IMR-90 (cell line): ENCODE data around the gene JMJD1C. TPM values are rescaled to one million over a fixed set of nuclear protein-coding genes. Genes with fewer than 3 reads are reported as not detected.

Experiments
- ATAC-seq: fragments of 200-7000 bp; cut with Tn5 transposase; 2 replicates; pipeline ENCODE4 v1.9.1; 2020; ENCODE audit warnings: low read depth, mild to moderate bottlenecking, moderate library complexity
- BruUV-seq: library from RNA; stranded (reverse); fragments of 400-500 nt; replicated peaks from 2 replicates; lab custom pipeline; 2021; lab: Mats Ljungman, UMichigan
- CTCF ChIA-PET: fragments of 300-600 bp; formaldehyde crosslinking; extraction: SDS; loops from one replicate; lab custom pipeline; 2021; ENCODE audit warnings: antibody characterized with exemption; lab: Yijun Ruan, JAX
- POLR2A ChIA-PET: fragments of 300-600 bp; sonication (Branson Sonifier 250); formaldehyde crosslinking; loops from one replicate; lab custom pipeline; 2022; ENCODE audit warnings: antibody characterized with exemption; ENCODE audit not compliant: unreplicated experiment; lab: Charles Lee
- DNase-seq: peaks from one replicate; pipeline ENCODE4 v3.0.0; 2013
- H2AFZ ChIP-seq: replicated peaks from 2 replicates; pipeline ENCODE3; 2013; ENCODE audit warnings: low read length, mild to moderate bottlenecking; ENCODE audit not compliant: poor library complexity
- H2AK5ac ChIP-seq: 2 replicates; pipeline ENCODE4 v1.6.1; 2013; ENCODE audit warnings: low read depth, low read length, inconsistent platforms
- H2AK9ac ChIP-seq: replicated peaks from 2 replicates; pipeline ENCODE3; 2013; ENCODE audit warnings: mild to moderate bottlenecking, low read depth, low read length, moderate library complexity; ENCODE audit not compliant: poor library complexity
- H2BK120ac ChIP-seq: 2 replicates; pipeline ENCODE4 v1.6.1; 2013; ENCODE audit warnings: low read depth, low read length, inconsistent platforms
- H2BK15ac ChIP-seq: 3 replicates; pipeline ENCODE4 v1.6.1; 2013; ENCODE audit warnings: low read depth, low read length, inconsistent platforms
- H2BK20ac ChIP-seq: 2 replicates; pipeline ENCODE4 v1.6.1; 2013; ENCODE audit warnings: low read depth, mild to moderate bottlenecking, inconsistent platforms, low read length, moderate library complexity
- H2BK5ac ChIP-seq: 2 replicates; pipeline ENCODE4 v1.6.1; 2013; ENCODE audit warnings: mild to moderate bottlenecking, low read depth, low read length, inconsistent platforms; ENCODE audit not compliant: poor library complexity, severe bottlenecking
- H3K14ac ChIP-seq: replicated peaks from 2 replicates; pipeline ENCODE4 v1.6.1; 2013; ENCODE audit warnings: low read depth, low read length, inconsistent platforms
- H3K18ac ChIP-seq: 2 replicates; pipeline ENCODE4 v1.6.1; 2013; ENCODE audit warnings: low read depth, low read length, control low read depth
- H3K23ac ChIP-seq: 2 replicates; pipeline ENCODE4 v1.6.1; 2013; ENCODE audit warnings: low read depth, low read length, inconsistent platforms
- H3K27ac ChIP-seq: 2 replicates; pipeline ENCODE4 v1.5.1; 2013; ENCODE audit warnings: mild to moderate bottlenecking, control low read depth, low read length; ENCODE audit not compliant: insufficient read depth
- H3K27me3 ChIP-seq: 2 replicates; pipeline ENCODE4 v1.6.1; 2013; ENCODE audit warnings: low read length; ENCODE audit not compliant: control insufficient read depth, insufficient read depth
- H3K36me3 ChIP-seq: 2 replicates; pipeline ENCODE4 v1.6.1; 2013; ENCODE audit warnings: low read length, mixed read lengths; ENCODE audit not compliant: control insufficient read depth, insufficient read depth
- H3K4ac ChIP-seq: 2 replicates; pipeline ENCODE4 v1.6.1; 2013; ENCODE audit warnings: low read depth, low read length, inconsistent platforms
- H3K4me1 ChIP-seq: 2 replicates; pipeline ENCODE4 v1.6.1; 2013; ENCODE audit warnings: low read length, mixed read lengths; ENCODE audit not compliant: control insufficient read depth, insufficient read depth
- H3K4me2 ChIP-seq: 2 replicates; pipeline ENCODE4 v1.6.1; 2013; ENCODE audit warnings: low read depth, mild to moderate bottlenecking, control low read depth, low read length, moderate library complexity
- H3K4me3 ChIP-seq: 2 replicates; pipeline ENCODE4 v1.5.1; 2013; ENCODE audit warnings: low read depth, mild to moderate bottlenecking, control low read depth, low read length, moderate library complexity; ENCODE audit not compliant: insufficient read depth
- H3K56ac ChIP-seq: 2 replicates; pipeline ENCODE4 v1.6.1; 2013; ENCODE audit warnings: low read length, inconsistent platforms; ENCODE audit not compliant: insufficient read depth; ENCODE audit errors: extremely low read depth
- H3K79me1 ChIP-seq, 2 experiments: 2 replicates each; pipeline ENCODE4 v1.6.1; 2013; ENCODE audit warnings: low read length in 2 of 2, inconsistent platforms in 1 of 2, low read depth in 1 of 2
- H3K9ac ChIP-seq: 2 replicates; pipeline ENCODE4 v1.6.1; 2013; ENCODE audit warnings: low read depth, low read length, control low read depth
- H3K9me1 ChIP-seq: 2 replicates; pipeline ENCODE4 v1.6.1; 2013; ENCODE audit warnings: low read length, inconsistent platforms; ENCODE audit not compliant: insufficient read depth
- H3K9me3 ChIP-seq: 2 replicates; pipeline ENCODE4 v1.6.1; 2013; ENCODE audit warnings: low read length; ENCODE audit not compliant: control insufficient read depth, insufficient read depth
- H4K20me1 ChIP-seq: 2 replicates; pipeline ENCODE4 v1.6.1; 2013; ENCODE audit warnings: low read length, inconsistent platforms; ENCODE audit not compliant: insufficient read depth
- H4K5ac ChIP-seq: 2 replicates; pipeline ENCODE4 v1.6.1; 2013; ENCODE audit warnings: mild to moderate bottlenecking, low read depth, low read length, control low read depth
- H4K8ac ChIP-seq, 2 experiments: 2 replicates each; pipeline ENCODE4 v1.6.1; 2013; ENCODE audit warnings: low read depth in 2 of 2, low read length in 2 of 2, control low read depth in 1 of 2, inconsistent platforms in 1 of 2
- H4K91ac ChIP-seq: 2 replicates; pipeline ENCODE4 v1.6.1; 2013; ENCODE audit warnings: low read depth, low read length, inconsistent platforms; ENCODE audit not compliant: insufficient read depth
- BHLHE40 ChIP-seq: fragments of 150-350 bp; IDR thresholded peaks from 2 replicates; pipeline ENCODE4 v1.6.1; 2016; ENCODE audit warnings: mild to moderate bottlenecking, low read depth, low read length
- CEBPB ChIP-seq: IDR thresholded peaks from 2 replicates; pipeline ENCODE4 v1.6.1; 2012; ENCODE audit warnings: low read depth, low read length, improper control_type of control experiment
- CHD1 ChIP-seq: IDR thresholded peaks from 2 replicates; pipeline ENCODE4 v1.6.1; 2012; ENCODE audit warnings: low read depth, low read length, improper control_type of control experiment
- CTCF ChIP-seq: conservative IDR thresholded peaks from 2 replicates; pipeline ENCODE4 v1.5.1; 2012; ENCODE audit warnings: mild to moderate bottlenecking, low read depth, low read length, improper control_type of control experiment
- ELK1 ChIP-seq: fragments of 150-350 bp; IDR thresholded peaks from 2 replicates; pipeline ENCODE4 v1.6.1; 2016; ENCODE audit warnings: low read depth, mild to moderate bottlenecking, low read length, moderate library complexity, borderline replicate concordance
- FOS ChIP-seq: fragments of 150-350 bp; IDR thresholded peaks from 2 replicates; pipeline ENCODE4 v1.6.1; 2016; ENCODE audit warnings: low read depth, low read length
- MAFK ChIP-seq: IDR thresholded peaks from 2 replicates; pipeline ENCODE4 v1.6.1; 2012; ENCODE audit warnings: low read depth, low read length, improper control_type of control experiment
- MAZ ChIP-seq: IDR thresholded peaks from 2 replicates; pipeline ENCODE4 v1.6.1; 2012; ENCODE audit warnings: low read depth, mild to moderate bottlenecking, low read length, improper control_type of control experiment, moderate library complexity, borderline replicate concordance
- MXI1 ChIP-seq: IDR thresholded peaks from 2 replicates; pipeline ENCODE4 v1.6.1; 2012; ENCODE audit warnings: low read depth, mild to moderate bottlenecking, low read length, moderate library complexity, borderline replicate concordance
- NFE2L2 ChIP-seq: fragments of 150-350 bp; IDR thresholded peaks from 2 replicates; pipeline ENCODE4 v1.6.1; 2016; ENCODE audit warnings: low read depth, mild to moderate bottlenecking, low read length
- POLR2A ChIP-seq: IDR thresholded peaks from 2 replicates; pipeline ENCODE4 v1.6.1; 2012; ENCODE audit warnings: mild to moderate bottlenecking, low read depth, low read length
- RAD21 ChIP-seq: IDR thresholded peaks from 2 replicates; pipeline ENCODE4 v1.6.1; 2012; ENCODE audit warnings: low read length, improper control_type of control experiment
- RCOR1 ChIP-seq: IDR thresholded peaks from 2 replicates; pipeline ENCODE4 v1.6.1; 2012; ENCODE audit warnings: mild to moderate bottlenecking, low read length, improper control_type of control experiment; ENCODE audit not compliant: insufficient replicate concordance
- RFX5 ChIP-seq: IDR thresholded peaks from 2 replicates; pipeline ENCODE4 v1.8.0; 2012; ENCODE audit warnings: low read depth, mild to moderate bottlenecking, low read length, moderate library complexity
- SMC3 ChIP-seq: fragments of 150-350 bp; IDR thresholded peaks from 2 replicates; pipeline ENCODE4 v1.6.1; 2016; ENCODE audit warnings: low read depth, mild to moderate bottlenecking, antibody characterized with exemption, low read length, moderate library complexity
- WGBS, 2 experiments: methylation state at CpG; one replicate each; pipeline versions ENCODE4 v1.1.5 to v1.1.7; 2013; ENCODE audit warnings: missing lambda C conversion rate in 2 of 2; ENCODE audit not compliant: insufficient read length in 1 of 2; ENCODE audit errors: extremely low coverage in 2 of 2; 5-methylcytosine and 5-hydroxymethylcytosine counted together
- dilution Hi-C: fragments of 300-500 bp; cut with HindIII; formaldehyde crosslinking; loops from one replicate; pipeline ENCODE4 v1.14.3; 2018; ENCODE audit warnings: low sequenced_read_pairs; ENCODE audit not compliant: unreplicated experiment
- in situ Hi-C: fragments of 300-500 bp; cut with MboI; formaldehyde crosslinking; loops from 3 replicates; pipeline ENCODE4 v1.14.3; 2019; ENCODE audit warnings: low sequenced_read_pairs, inconsistent platforms, mixed read lengths
- intact Hi-C: fragments of 100-400 bp; cut with micrococcal nuclease; formaldehyde crosslinking; loops from 2 replicates; pipeline ENCODE4 v1.10.0; 2022
- polyA plus RNA-seq, 3 experiments: library from polyadenylated mRNA; depleted of rRNA; stranded (reverse); fragments of >200 nt; gene quantifications; 2 replicates each; pipeline ENCODE4 v1.2.3, GENCODE V29; 2012; ENCODE audit warnings: low replicate concordance in 1 of 3
- total RNA-seq: library from RNA; depleted of rRNA; stranded (reverse); fragments of >200 nt; gene quantifications from 2 replicates; pipeline ENCODE4 v1.2.3, GENCODE V29; 2012
- TF ChIP-seq, protein P1 (sequence below): fragments of 150-350 bp; IDR thresholded peaks from 2 replicates; pipeline ENCODE4 v1.6.1; 2017; ENCODE audit warnings: mild to moderate bottlenecking, antibody characterized with exemption, low read length, low read depth

The JMJD1C gene
- total and polyA plus RNA-seq, 2 of the 4 experiments (the other 2 are of a cell fraction) = 15.6 to 96.8 TPM

DNA sequence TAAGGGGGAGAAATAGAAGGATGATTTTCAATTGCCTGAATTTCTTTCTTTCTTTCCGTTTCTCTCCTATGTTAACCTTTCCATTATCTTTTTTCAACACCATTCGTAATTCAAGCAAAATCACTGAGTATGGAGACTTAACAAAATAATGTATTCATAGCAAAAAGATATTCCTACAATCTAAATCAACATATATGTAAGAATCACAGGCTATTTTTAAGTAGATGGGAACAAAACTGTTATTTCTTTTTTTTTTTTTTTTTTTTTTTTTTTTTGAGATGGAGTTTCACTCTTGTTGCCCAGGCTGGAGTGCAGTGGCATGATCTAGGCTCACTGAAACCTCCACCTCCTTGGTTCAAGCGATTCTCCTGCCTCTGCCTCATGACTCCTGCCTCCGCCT is 27.2 kb upstream of the JMJD1C start:
- WGBS, 2 experiments = 100% methylated on average over 2 of the region's 4 CpGs; no CpG with 5 or more reads in 1 of the 2 experiments
- H3K27ac ChIP-seq = no peak overlapping the region
- dilution Hi-C loops (no loop called here), intact Hi-C loops (no loop called here), in situ Hi-C loops (no loop called here)
- peaks cover 26% of the 10 kb centered on the region for H4K20me1 ChIP-seq
- H2BK15ac ChIP-seq = no peak overlapping the region
- no peak overlapping the region; a peak in 1 of 4 replicates for H4K8ac ChIP-seq
- H3K79me1 ChIP-seq = peaks cover 27 to 63% of the 10 kb centered on the region in 2 experiments
- H3K36me3 ChIP-seq = no peaks in the 10 kb centered on the region
- H3K56ac ChIP-seq = no peak overlapping the region
- no peak overlapping the region for H2AK5ac ChIP-seq
- H3K27me3 ChIP-seq = no peaks in the 10 kb centered on the region
- no peak overlapping the region for H3K4ac ChIP-seq
- H4K91ac ChIP-seq = no peak overlapping the region
- TF ChIP-seq ELK1 = no peak
- no peak for TF ChIP-seq POLR2A
- TF ChIP-seq BHLHE40 = no peak
- no peak for TF ChIP-seq FOS
- TF ChIP-seq CEBPB = no peak
- TF ChIP-seq MXI1 = no peak
- TF ChIP-seq NFE2L2 = no peak
- TF ChIP-seq, protein P1, sequence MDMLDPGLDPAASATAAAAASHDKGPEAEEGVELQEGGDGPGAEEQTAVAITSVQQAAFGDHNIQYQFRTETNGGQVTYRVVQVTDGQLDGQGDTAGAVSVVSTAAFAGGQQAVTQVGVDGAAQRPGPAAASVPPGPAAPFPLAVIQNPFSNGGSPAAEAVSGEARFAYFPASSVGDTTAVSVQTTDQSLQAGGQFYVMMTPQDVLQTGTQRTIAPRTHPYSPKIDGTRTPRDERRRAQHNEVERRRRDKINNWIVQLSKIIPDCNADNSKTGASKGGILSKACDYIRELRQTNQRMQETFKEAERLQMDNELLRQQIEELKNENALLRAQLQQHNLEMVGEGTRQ = no peak
- no peak for TF ChIP-seq RCOR1
- TF ChIP-seq RAD21 = no peak
- no peak for TF ChIP-seq CTCF
- TF ChIP-seq SMC3 = no peak
- TF ChIP-seq MAZ = no peak
- no peak for TF ChIP-seq CHD1
- no peak for TF ChIP-seq MAFK
- no peak for TF ChIP-seq RFX5
- ChIA-PET CTCF (no interaction called here), POLR2A (no interaction called here)
- peaks cover 2% of the 10 kb centered on the region; the same call in 1 of the 2 replicates for H3K9me3 ChIP-seq
- no peak overlapping the region for H3K14ac ChIP-seq
- H2BK5ac ChIP-seq = no peak overlapping the region
- H2AFZ ChIP-seq = no peak overlapping the region
- no peak overlapping the region for H3K9ac ChIP-seq
- no TSS peak for BruUV-seq
- no peak overlapping the region for H2AK9ac ChIP-seq
- H2BK20ac ChIP-seq = no peak overlapping the region
- peak overlapping the region; percentile 44; the same call in 1 of the 2 replicates for H3K23ac ChIP-seq
- no peak overlapping the region for H3K4me3 ChIP-seq
- H3K18ac ChIP-seq = no peak overlapping the region
- ATAC-seq (no peak), DNase-seq (no peak)
- no peak overlapping the region for H3K4me2 ChIP-seq
- H3K4me1 ChIP-seq = peaks cover 5% of the 10 kb centered on the region
- H4K5ac ChIP-seq = no peak overlapping the region
- H3K9me1 ChIP-seq = no peaks in the 10 kb centered on the region
- H2BK120ac ChIP-seq = no peak overlapping the region
